Measurements from ENCODE around the gene CDH12. TPM values are rescaled to one million over a fixed set of nuclear protein-coding genes. Genes with fewer than 3 reads are reported as not detected.

The CDH12 gene
- total and polyA plus RNA-seq, 2 experiments from 2014 or later, result 0.09 to 0.97 TPM

GRCh38 chr5:22390888-22391287 lies 462.3 kb downstream of the CDH12 start:
- Histone ChIP-seq H3K9me3 (ENCODE audit: low read depth) (no peaks in the 10 kb centered on the region), H3K27ac (no peak overlapping the region), H3K36me3 (no peaks in the 10 kb centered on the region), H3K27me3 (no peaks in the 10 kb centered on the region), H3K4me3 (no peak overlapping the region), H3K4me1 (ENCODE audit: low read depth) (no peaks in the 10 kb centered on the region)
- TF ChIP-seq, protein P1, sequence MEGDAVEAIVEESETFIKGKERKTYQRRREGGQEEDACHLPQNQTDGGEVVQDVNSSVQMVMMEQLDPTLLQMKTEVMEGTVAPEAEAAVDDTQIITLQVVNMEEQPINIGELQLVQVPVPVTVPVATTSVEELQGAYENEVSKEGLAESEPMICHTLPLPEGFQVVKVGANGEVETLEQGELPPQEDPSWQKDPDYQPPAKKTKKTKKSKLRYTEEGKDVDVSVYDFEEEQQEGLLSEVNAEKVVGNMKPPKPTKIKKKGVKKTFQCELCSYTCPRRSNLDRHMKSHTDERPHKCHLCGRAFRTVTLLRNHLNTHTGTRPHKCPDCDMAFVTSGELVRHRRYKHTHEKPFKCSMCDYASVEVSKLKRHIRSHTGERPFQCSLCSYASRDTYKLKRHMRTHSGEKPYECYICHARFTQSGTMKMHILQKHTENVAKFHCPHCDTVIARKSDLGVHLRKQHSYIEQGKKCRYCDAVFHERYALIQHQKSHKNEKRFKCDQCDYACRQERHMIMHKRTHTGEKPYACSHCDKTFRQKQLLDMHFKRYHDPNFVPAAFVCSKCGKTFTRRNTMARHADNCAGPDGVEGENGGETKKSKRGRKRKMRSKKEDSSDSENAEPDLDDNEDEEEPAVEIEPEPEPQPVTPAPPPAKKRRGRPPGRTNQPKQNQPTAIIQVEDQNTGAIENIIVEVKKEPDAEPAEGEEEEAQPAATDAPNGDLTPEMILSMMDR (IDR thresholded peaks at IDR 0.05; ENCODE audit: low read depth, low read length), result no peak
- DNase-seq (ENCODE audit: low read depth in 1 of 2, low spot score in 1 of 2), result no peak

DNA sequence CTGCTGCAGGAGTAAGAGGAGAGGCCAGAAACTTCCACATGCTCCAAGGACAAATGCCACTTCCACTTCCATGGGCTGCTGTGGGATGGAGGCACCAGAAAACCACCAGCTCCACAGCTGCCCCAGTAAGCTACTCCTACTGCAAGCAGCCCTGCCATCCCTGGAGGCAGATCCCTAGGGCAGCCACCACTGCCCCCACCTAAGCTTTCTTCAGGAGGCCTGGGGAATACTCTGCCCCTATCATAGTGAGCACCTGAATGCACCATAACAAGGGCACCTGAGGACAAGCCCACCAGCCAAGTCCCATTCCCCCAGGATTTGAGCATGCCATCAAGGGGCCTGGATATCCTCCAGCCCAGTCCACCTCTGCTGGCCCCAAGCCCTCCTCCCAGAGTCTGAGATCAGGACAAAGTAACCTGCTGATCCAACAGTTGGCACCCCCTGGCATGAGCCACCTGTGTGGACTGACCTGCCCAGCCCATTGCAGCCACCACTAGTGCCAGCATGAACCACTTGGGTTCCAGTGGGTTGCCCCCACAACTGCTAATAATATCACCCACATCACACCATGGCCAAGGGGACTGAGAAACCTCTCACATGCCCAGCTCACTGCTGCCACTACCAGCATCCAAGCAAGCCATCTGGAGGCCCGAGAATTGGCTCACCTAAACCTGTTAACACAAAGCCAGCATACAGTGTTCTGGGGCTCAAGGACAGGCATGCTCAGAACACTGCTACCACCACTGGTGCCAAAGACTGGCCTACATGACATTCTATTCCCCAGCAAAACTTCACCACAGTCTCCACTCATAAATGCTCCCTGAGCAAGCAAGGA lies 480.1 kb downstream of the CDH12 start:
- Histone ChIP-seq H3K9me3 (ENCODE audit: low read depth) (no peaks in the 10 kb centered on the region), H3K27ac (no peak overlapping the region), H3K36me3 (no peaks in the 10 kb centered on the region), H3K4me1 (ENCODE audit: low read depth) (no peaks in the 10 kb centered on the region), H3K27me3 (no peaks in the 10 kb centered on the region), H3K4me3 (no peak overlapping the region)
- no peak for DNase-seq (ENCODE audit: low read depth in 1 of 2, low spot score in 1 of 2)
- TF ChIP-seq, protein P1 (IDR thresholded peaks at IDR 0.05; ENCODE audit: low read depth, low read length), result no peak

DNA sequence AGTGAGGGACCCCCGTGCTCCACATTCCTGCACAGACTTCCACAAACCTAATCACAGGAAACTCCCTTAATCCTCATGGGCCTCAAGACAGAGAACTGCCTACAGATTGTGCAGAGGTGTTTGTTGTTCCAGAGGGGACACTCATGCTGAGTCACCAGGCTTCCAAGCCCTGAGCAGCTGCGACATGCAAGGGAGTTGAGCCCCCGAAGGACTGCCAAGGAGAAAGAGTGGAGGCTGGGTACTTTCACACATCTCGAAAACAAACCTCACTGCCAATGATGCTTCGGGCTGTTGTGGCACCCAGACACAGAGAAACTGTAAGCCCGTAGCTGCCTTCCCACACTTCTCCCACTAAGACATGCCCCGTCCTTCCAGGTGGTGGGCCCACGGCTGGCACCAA lies 480.8 kb downstream of the CDH12 start:
- TF ChIP-seq, protein P1 (IDR thresholded peaks at IDR 0.05; ENCODE audit: low read depth, low read length), result no peak

DNA sequence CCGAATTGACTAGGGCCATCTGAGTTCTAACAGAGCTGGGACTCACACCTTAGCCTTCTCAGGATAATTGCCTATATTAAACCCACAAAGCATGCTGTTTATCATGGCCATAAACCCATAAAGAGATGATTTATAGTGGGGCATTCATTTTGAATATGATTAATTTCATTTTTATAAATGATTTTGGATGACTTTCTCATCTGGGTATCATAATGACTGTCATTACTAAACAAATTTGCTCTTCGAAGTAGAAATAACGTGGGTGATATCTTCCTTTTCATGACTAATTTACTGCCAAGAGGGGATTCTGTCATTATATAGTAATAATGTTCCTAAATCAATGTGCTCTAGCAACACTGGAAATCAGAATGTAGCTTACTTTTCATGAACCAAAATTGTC lies 498.2 kb downstream of the CDH12 start:
- Histone ChIP-seq H3K9me3 (ENCODE audit: low read depth) (no peaks in the 10 kb centered on the region), H3K4me1 (ENCODE audit: low read depth) (peaks cover 6% of the 10 kb centered on the region), H3K27ac (no peak overlapping the region), H3K36me3 (no peaks in the 10 kb centered on the region), H3K27me3 (no peaks in the 10 kb centered on the region), H3K4me3 (no peak overlapping the region)
- no peak for DNase-seq (ENCODE audit: low read depth in 1 of 2, low spot score in 1 of 2)
- TF ChIP-seq, protein P1 (IDR thresholded peaks at IDR 0.05; ENCODE audit: low read depth, low read length), result no peak

More for the DNA sequence above, 480.8 kb downstream of the CDH12 start:
- no peak for DNase-seq (ENCODE audit: low read depth in 1 of 2, low spot score in 1 of 2)
- no peaks in the 10 kb centered on the region for H3K27me3 ChIP-seq
- no peaks in the 10 kb centered on the region for H3K4me1 ChIP-seq (ENCODE audit: low read depth)
- no peak overlapping the region for H3K4me3 ChIP-seq
- H3K36me3 ChIP-seq, result no peaks in the 10 kb centered on the region
- H3K27ac ChIP-seq, result no peak overlapping the region
- no peaks in the 10 kb centered on the region for H3K9me3 ChIP-seq (ENCODE audit: low read depth)

DNA sequence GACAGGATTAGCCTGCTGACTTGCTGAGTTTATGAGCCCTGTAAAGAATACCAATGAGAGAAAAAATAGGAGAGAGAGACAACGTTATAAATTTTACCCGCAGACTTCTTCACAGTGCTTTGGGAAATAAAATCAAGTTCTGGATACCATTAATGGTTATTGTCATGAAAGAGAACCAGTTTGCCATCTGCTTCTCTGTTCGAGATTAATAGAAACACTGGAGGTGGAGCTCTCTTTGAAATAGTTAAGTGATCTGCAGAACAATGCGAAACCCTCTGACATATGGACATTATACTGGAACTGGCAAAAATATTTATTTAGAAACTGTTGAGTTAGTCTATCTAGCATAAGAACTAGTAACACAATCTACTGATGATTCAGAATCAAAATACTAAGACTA lies 500.7 kb downstream of the CDH12 start:
- Histone ChIP-seq H3K4me3 (no peak overlapping the region), H3K27ac (no peak overlapping the region), H3K27me3 (no peaks in the 10 kb centered on the region), H3K4me1 (ENCODE audit: low read depth) (peaks cover 6% of the 10 kb centered on the region), H3K36me3 (no peaks in the 10 kb centered on the region), H3K9me3 (ENCODE audit: low read depth) (no peaks in the 10 kb centered on the region)
- no peak for DNase-seq (ENCODE audit: low read depth in 1 of 2, low spot score in 1 of 2)
- TF ChIP-seq, protein P1 (IDR thresholded peaks at IDR 0.05; ENCODE audit: low read depth, low read length), result no peak
